Right lobe of liver (tissue), 6 donors: ENCODE measurements around the gene CYREN. TPM values are rescaled to one million over a fixed set of nuclear protein-coding genes. Genes with fewer than 3 reads are reported as not detected.
"Not testable (repeated sequence)": the region's sequence is repeated elsewhere in the genome, so short reads cannot be mapped to it uniquely, and the experiment has no call there.

Experiments used
- ATAC-seq, 4 donors: fragments of 200-7000 bp; cut with Tn5 transposase; one replicate each; pipeline ENCODE4 v1.9.1; 2020; ENCODE audit warnings: mild to moderate bottlenecking in 4 of 4, moderate library complexity in 4 of 4
- DNase-seq, 3 donors: peaks; one replicate each; pipeline ENCODE4 v3.0.0-alpha.2; 2020
- H3K27ac ChIP-seq, 3 donors: fragments of 200-600 bp; one replicate each; pipeline ENCODE4 v1.8.0; 2022
- H3K27me3 ChIP-seq, 2 donors: fragments of 200-600 bp; one replicate each; pipeline ENCODE4 v1.8.0; 2022
- H3K36me3 ChIP-seq, 4 donors: fragments of 200-600 bp; sonication (generic) in 1 of 4; one replicate each; pipeline versions ENCODE4 v1.5.1 to v1.8.0; 2017 to 2022; ENCODE audit warnings: control low read depth in 1 of 4
- H3K4me1 ChIP-seq, 4 donors: fragments of 200-600 bp; sonication (generic) in 1 of 4; one replicate each; pipeline versions ENCODE4 v1.5.1 to v1.8.0; 2017 to 2022; ENCODE audit warnings: control low read depth in 1 of 4
- H3K4me3 ChIP-seq, 3 donors: fragments of 200-600 bp; one replicate each; pipeline ENCODE4 v1.8.0; 2022
- H3K9me3 ChIP-seq, 4 donors: fragments of 200-600 bp; sonication (generic) in 1 of 4; one replicate each; pipeline versions ENCODE4 v1.5.1 to v1.8.0; 2017 to 2022; ENCODE audit warnings: control low read depth in 1 of 4
- CTCF ChIP-seq, 4 donors: fragments of 200-600 bp in 3 of 4; fragments of 450-650 bp in 1 of 4; IDR thresholded peaks; one replicate each; pipeline versions ENCODE4 v1.5.1 to v1.8.0; 2016 to 2022; ENCODE audit warnings: antibody characterized with exemption in 4 of 4, mild to moderate bottlenecking in 2 of 4
- POLR2A ChIP-seq: fragments of 450-650 bp; IDR thresholded peaks from one replicate; pipeline ENCODE4 v1.6.1; 2017; ENCODE audit warnings: antibody characterized with exemption, mild to moderate bottlenecking
- WGBS: methylation state at CpG from one replicate; pipeline ENCODE4 v1.1.6; 2018; ENCODE audit warnings: low coverage, low lambda C conversion rate; ENCODE audit not compliant: insufficient coverage; ENCODE audit errors: missing lambda C conversion rate; 5-methylcytosine and 5-hydroxymethylcytosine counted together
- intact Hi-C, 2 donors: fragments of 100-400 bp; cut with DNase I; formaldehyde crosslinking; loops; one replicate each; pipeline versions ENCODE4 v1.11.2 to v1.14.1; 2022
- total RNA-seq, 6 experiments: library from RNA; depleted of rRNA in 2 of 6; stranded (reverse); fragments of >200 nt in 2 of 6; fragmentation: NEBNext Ultra II Directional in 3 of 6; extraction: Animal tissue kit (Norgen Biotek cat#: 25700) in 3 of 6; gene quantifications; one replicate each; pipeline versions ENCODE4 v1.1.0 to v1.2.4, GENCODE V29; 2016 to 2023
- donor health status: DM: no; HTN: yes; CAD: no.
- donor health status: DM: no; HTN: no; CAD: no.
- donor health status: DM: no; HTN: no; CAD: no.
- donor health status: DM: no; HTN: yes; CAD: no.
- donor health status: DM: no; HTN: yes; CAD: no.

Gene CYREN
- total RNA-seq, 6 experiments from 2014 or later = 11.5 to 17.1 (median 15.0) TPM

- TF ChIP-seq POLR2A (no peak), CTCF (IDR thresholded peaks at IDR 0.05) (no peak)
- ATAC-seq (no peak), DNase-seq (no peak)
- H3K36me3 ChIP-seq = peaks cover 0 to under 1% (median 0%) of the 10 kb centered on the region in 4 donors
- no peak overlapping the region for H3K27ac ChIP-seq
- H3K4me1 ChIP-seq = peaks cover 0 to 8% (median 0%) of the 10 kb centered on the region in 4 donors
- no peak overlapping the region for H3K4me3 ChIP-seq
- no peaks in the 10 kb centered on the region for H3K9me3 ChIP-seq
- no peaks in the 10 kb centered on the region for H3K27me3 ChIP-seq
- WGBS = 100% methylated on average over 1 of the region's 7 CpGs
- intact Hi-C loops = no loop called here
Measured at GRCh38 chr7:135174941-135175340, 4.4 kb upstream of the CYREN start.

- H3K36me3 ChIP-seq, DNase-seq, intact Hi-C loops, H3K4me3 ChIP-seq, H3K27ac ChIP-seq, H3K27me3 ChIP-seq, H3K9me3 ChIP-seq, ATAC-seq: not testable (repeated sequence)
- peaks cover 0 to 17% (median 4%) of the 10 kb centered on the region in 4 donors for H3K4me1 ChIP-seq
- 90% methylated on average over 2 of the region's 4 CpGs for WGBS
Measured at GRCh38 chr7:135173916-135174315, 3.4 kb upstream of the CYREN start.

- H3K27ac ChIP-seq = peak overlapping the region; percentile 97 to 99 (median 98)
- peak; percentile 70 for TF ChIP-seq POLR2A
- H3K4me3 ChIP-seq = peak overlapping the region; percentile 25 to 88 (median 33)
- peak; percentile 77 to 92 (median 80) for DNase-seq
- H3K9me3 ChIP-seq, intact Hi-C loops, H3K27me3 ChIP-seq: not testable (repeated sequence)
- WGBS = 9% methylated on average over 15 of the region's 19 CpGs
- peak; percentile 29 to 63 (median 50) for ATAC-seq
- H3K4me1 ChIP-seq = peaks cover 0 to 32% (median 6%) of the 10 kb centered on the region in 4 donors
- H3K36me3 ChIP-seq = peaks cover 0 to 15% (median 0%) of the 10 kb centered on the region in 4 donors
Measured at GRCh38 chr7:135171581-135172291, 1.2 kb upstream of the CYREN start.

- peak in 1 of 4 donors; percentile 0 for ATAC-seq
- intact Hi-C loops, DNase-seq, H3K27me3 ChIP-seq, H3K9me3 ChIP-seq: not testable (repeated sequence)
- Histone ChIP-seq H3K36me3 (peaks cover 0 to 22% (median 0%) of the 10 kb centered on the region in 4 donors), H3K27ac (peak overlapping the region; percentile 97 to 99 (median 98)), H3K4me3 (peak overlapping the region; percentile 86 to 98 (median 88)), H3K4me1 (peaks cover 0 to 32% (median 6%) of the 10 kb centered on the region in 4 donors)
- 9% methylated on average over 12 of the region's 12 CpGs for WGBS
Measured at GRCh38 chr7:135170998-135171481, 533 bp upstream of the CYREN start.

GRCh38 chr7:135169964-135170273 lies 588 bp downstream of the CYREN start:
- under 1% methylated on average over 11 of the region's 17 CpGs for WGBS
- intact Hi-C loops = no loop called here
- H3K4me1 ChIP-seq = peaks cover 0 to 32% (median 9%) of the 10 kb centered on the region in 4 donors

More at GRCh38 chr7:135169964-135170273, 588 bp downstream of the CYREN start:
- Histone ChIP-seq H3K36me3 (peaks cover 0 to 33% (median 0%) of the 10 kb centered on the region in 4 donors), H3K9me3 (no peaks in the 10 kb centered on the region), H3K4me3 (peak overlapping the region; percentile 86 to 98 (median 88)), H3K27me3 (no peaks in the 10 kb centered on the region), H3K27ac (peak overlapping the region; percentile 97 to 99 (median 98))
- DNase-seq (no peak), ATAC-seq (peak in 1 of 4 donors; percentile 2)
- TF ChIP-seq CTCF (IDR thresholded peaks at IDR 0.05) (no peak), POLR2A (no peak)
